Epithelial cell of proximal tubule (primary cell): Measurements from ENCODE around the gene KIAA1614. TPM values are rescaled to one million over a fixed set of nuclear protein-coding genes. Genes with fewer than 3 reads are reported as not detected.
"Not testable (repeated sequence)": the region's sequence is repeated elsewhere in the genome, so short reads cannot be mapped to it uniquely, and the experiment has no call there.

Experiments used
- DNase-seq: peaks from one replicate; pipeline ENCODE4 v3.0.0-alpha.2; 2011; ENCODE audit warnings: low read depth
- H3K4me3 ChIP-seq: 2 replicates; pipeline ENCODE4 v1.5.1; 2011; ENCODE audit warnings: low read depth, mild to moderate bottlenecking, low read length
- total RNA-seq: library from RNA; depleted of rRNA; stranded (reverse); fragments of >200 nt; gene quantifications from 2 replicates; pipeline ENCODE4 v1.2.3, GENCODE V29; 2015
- TF ChIP-seq, protein P1 (sequence below): conservative IDR thresholded peaks from 2 replicates; pipeline ENCODE4 v1.5.1; 2012; ENCODE audit warnings: low read depth, mild to moderate bottlenecking, low read length

Gene KIAA1614
- total RNA-seq, 1 donor from 2014 or later, result 5.1 TPM

DNA sequence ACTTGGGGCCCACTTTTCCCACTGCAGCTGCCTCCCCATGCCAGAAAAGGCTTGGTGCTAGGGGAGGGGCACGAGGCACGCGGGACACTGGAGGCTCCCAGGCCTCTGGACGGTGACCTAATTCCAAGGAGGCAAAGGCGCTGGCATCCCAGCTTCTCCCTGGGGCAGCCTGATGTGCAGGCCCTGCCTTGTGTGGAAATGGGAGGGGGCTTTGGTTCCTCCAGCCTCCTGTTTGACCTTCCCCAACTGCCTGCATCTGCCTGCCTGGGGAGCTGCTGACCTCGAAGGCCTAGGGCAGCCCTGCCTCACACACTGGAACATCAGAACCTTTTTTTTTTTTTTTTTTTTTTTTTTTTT lies 39.9 kb downstream of the KIAA1614 start:
- TF ChIP-seq, protein P1, sequence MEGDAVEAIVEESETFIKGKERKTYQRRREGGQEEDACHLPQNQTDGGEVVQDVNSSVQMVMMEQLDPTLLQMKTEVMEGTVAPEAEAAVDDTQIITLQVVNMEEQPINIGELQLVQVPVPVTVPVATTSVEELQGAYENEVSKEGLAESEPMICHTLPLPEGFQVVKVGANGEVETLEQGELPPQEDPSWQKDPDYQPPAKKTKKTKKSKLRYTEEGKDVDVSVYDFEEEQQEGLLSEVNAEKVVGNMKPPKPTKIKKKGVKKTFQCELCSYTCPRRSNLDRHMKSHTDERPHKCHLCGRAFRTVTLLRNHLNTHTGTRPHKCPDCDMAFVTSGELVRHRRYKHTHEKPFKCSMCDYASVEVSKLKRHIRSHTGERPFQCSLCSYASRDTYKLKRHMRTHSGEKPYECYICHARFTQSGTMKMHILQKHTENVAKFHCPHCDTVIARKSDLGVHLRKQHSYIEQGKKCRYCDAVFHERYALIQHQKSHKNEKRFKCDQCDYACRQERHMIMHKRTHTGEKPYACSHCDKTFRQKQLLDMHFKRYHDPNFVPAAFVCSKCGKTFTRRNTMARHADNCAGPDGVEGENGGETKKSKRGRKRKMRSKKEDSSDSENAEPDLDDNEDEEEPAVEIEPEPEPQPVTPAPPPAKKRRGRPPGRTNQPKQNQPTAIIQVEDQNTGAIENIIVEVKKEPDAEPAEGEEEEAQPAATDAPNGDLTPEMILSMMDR, result no peak
- DNase-seq, result no peak
- no peak overlapping the region for H3K4me3 ChIP-seq

DNA sequence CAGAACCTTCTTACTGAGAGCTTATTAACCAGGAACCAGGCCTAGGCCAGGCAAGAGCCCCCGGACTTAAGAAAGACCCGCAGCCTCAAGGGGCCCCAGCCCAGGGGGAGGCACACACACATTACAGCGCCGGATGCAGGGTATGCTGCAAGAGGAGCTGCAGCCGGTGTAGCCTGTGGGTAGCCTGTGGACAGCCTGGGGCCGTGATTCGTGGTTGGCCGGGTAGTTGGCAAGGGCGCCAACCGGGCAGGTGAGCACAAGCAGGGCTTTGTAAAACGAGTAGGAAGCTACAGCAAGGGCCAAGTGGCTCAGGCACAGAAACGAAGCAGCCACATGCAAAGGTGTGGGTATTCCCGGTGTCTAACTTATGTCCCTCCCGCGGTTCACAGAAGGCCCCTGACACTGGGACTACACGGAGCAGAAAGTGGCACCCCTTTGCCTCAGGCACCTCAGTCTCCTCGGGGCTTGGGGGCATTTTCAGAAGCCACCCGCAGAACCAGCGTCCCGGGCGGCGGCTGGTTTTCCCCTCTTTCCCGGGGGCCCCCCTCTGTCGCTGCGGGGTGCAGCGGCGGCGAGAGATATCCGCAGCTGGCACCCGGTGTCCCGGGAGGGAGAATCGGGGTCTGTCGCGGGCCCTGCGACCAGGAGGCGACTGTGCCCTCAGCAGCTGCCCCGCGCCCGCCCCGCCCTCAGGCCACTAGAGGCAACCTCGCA lies 40.8 kb downstream of the KIAA1614 start:
- H3K4me3 ChIP-seq, result peak overlapping the region; percentile 60
- no peak for DNase-seq
- TF ChIP-seq, protein P1, result no peak

DNA sequence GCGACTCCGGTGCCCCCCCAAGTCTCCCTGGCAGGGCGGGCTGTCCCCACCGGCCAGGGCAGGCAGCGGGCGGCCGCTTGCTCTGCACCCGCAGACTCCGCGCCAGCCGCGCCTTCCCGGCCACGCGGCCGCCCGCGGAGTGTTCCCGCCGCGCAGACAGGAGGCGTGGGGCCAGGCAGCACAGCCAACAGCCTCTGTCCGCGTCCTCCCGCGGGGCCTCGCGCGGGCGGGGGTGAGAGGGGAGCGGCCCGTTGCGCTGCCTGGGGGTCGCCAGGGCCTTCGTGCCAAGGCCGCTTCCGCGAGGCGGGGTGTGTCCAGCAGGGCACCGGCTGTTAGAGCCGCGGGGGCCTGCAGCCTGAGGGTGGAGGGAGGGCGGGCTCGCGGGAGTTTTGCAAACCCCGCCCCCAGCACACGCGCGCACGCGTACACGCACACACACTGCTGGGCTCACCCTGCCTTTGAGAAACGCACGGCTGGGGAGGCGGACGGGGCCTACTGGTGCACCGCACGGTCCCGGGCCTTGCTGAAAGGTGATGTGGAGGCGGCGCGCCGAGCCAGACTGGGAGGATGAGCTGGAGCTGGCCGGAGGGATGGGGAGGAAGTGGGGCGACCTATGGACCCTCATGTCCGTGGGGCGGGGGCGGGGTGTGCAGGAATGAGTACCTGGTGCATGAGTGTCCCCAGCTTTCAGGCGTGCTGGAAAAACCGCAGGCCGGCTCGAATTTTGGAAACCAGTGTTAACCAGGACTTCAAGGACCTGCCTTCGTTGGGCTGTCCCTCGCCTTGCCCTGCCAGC lies 41.5 kb downstream of the KIAA1614 start:
- peak overlapping the region; percentile 60 for H3K4me3 ChIP-seq
- no peak for DNase-seq
- TF ChIP-seq, protein P1, result no peak

DNA sequence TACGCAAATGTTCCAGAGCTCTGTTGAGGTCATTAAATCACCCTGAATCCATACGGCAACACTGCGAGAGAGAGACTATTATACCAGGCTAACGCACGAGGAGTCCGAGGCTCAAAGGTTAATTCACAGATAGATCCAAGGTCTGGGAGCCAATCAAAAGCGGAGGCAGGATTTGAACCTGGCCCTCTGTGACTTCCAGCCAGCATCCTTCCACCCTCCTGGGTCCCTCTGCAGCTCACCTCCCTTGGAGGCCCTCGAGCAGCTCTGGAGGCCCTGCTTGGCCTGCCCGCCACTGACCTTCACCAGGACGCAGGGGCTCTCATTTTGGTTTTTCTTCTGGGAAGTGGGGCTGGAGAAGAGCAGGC lies 42.1 kb downstream of the KIAA1614 start:
- TF ChIP-seq, protein P1, result no peak
- H3K4me3 ChIP-seq, result peak overlapping the region; percentile 60

DNA sequence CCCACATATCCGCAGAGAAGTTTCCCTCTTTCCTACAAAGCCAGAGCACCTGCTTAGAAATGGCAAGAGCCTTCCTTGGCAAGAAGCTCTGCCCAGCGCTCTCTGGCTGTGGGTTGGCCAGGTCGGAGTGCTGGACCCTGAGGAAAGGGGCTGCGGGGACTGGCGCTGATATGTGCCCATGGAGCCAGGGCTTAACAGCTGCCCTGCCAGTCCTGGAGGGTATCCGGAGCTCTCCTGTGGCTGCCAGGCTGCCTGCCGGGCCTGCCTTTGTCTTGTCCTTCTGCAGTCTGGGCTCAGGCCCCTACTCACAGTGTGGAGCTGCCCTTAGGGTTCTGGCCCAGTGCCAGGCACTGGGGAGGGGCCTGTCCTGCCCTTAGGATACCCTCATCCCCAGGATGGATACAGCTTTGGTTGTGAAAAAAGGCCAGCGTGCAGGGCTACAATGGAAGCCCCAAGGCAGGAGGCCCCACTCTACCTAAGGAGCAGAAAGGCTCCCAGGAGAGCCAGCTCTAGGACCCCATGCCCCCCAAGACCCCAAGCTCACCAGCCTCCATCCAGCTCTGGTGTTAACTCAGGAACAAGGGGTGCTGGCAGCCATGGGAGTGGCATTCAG lies 43.4 kb downstream of the KIAA1614 start:
- no peak overlapping the region for H3K4me3 ChIP-seq
- DNase-seq, result no peak
- TF ChIP-seq, protein P1, result no peak

More for the DNA sequence above, 42.1 kb downstream of the KIAA1614 start:
- no peak for DNase-seq

DNA sequence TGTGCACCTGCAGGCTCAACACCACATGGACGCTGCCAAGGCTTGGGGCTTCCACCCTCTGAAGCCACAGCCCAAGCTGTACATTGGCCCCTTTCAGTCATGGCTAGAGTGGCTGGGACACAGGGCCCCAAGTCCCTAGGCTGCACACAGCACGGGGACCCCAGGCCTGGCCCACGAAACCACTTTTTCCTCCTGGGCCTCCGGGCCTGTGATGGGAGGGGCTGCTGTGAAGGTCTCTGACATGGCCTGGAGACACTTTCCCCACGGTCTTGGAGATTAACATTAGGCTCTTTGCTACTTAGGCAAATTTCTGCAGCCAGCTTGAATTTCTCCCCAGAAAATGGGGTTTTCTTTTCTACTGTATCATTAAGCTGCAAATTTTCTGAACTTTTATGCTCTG lies 46.9 kb downstream of the KIAA1614 start:
- not testable (repeated sequence) for H3K4me3 ChIP-seq

DNA sequence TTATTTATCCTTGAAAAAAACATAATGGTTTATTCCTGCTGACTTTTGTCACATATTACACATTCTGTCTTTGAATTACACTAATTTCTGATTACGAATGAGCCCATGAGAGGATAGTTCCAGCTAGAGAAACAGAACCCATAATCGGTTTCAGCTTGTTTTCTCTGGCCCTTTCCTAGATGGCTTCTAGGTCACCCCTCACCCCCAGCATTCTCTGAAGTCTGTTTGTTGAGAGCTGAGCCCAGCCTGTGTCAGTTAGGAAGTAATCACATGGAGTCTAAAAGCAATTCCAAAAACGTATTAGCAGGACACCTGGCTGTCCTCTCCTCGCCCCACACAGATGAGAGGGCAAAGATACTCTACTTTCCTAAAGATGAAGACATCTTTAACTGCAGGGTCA lies 48.9 kb downstream of the KIAA1614 start:
- no peak overlapping the region for H3K4me3 ChIP-seq
- TF ChIP-seq, protein P1, result no peak
- no peak for DNase-seq

More for the DNA sequence above, 46.9 kb downstream of the KIAA1614 start:
- DNase-seq, result not testable (repeated sequence)
